Psoas muscle (tissue), 8 donors: ENCODE measurements around the gene TBC1D5. TPM values are rescaled to one million over a fixed set of nuclear protein-coding genes. Genes with fewer than 3 reads are reported as not detected.

Experiments
- ATAC-seq, 4 donors: fragments of 200-7000 bp; cut with Tn5 transposase; one replicate each; pipeline ENCODE4 v1.9.1; 2020; ENCODE audit warnings: moderate library complexity in 3 of 4, mild to moderate bottlenecking in 2 of 4
- DNase-seq, 2 donors: peaks; one replicate each; pipeline ENCODE4 v3.0.0-alpha.2; 2020
- H3K27ac ChIP-seq: fragments of 200-600 bp; one replicate; pipeline ENCODE4 v1.8.0; 2022
- H3K27me3 ChIP-seq, 3 donors: fragments of 200-600 bp in 1 of 3; one replicate each; pipeline versions ENCODE4 v1.6.1 to v1.8.0; 2013 to 2022; ENCODE audit warnings: low read length in 2 of 3, mild to moderate bottlenecking in 2 of 3, moderate library complexity in 1 of 3; ENCODE audit not compliant: insufficient read depth in 3 of 3
- H3K36me3 ChIP-seq, 2 donors: fragments of 200-600 bp in 1 of 2; one replicate each; pipeline versions ENCODE4 v1.6.1 to v1.8.0; 2013 to 2022; ENCODE audit warnings: low read depth in 1 of 2, mild to moderate bottlenecking in 1 of 2, moderate library complexity in 1 of 2; ENCODE audit not compliant: insufficient read depth in 1 of 2
- H3K4me1 ChIP-seq: fragments of 200-600 bp; one replicate; pipeline ENCODE4 v1.8.0; 2022
- H3K4me3 ChIP-seq: fragments of 200-600 bp; one replicate; pipeline ENCODE4 v1.8.0; 2022; ENCODE audit warnings: mild to moderate bottlenecking
- H3K9me3 ChIP-seq: fragments of 200-600 bp; one replicate; pipeline ENCODE4 v1.8.0; 2022
- CTCF ChIP-seq: fragments of 200-600 bp; IDR thresholded peaks from one replicate; pipeline ENCODE4 v1.8.0; 2022; ENCODE audit warnings: antibody characterized with exemption
- WGBS, 3 donors: extraction: QIAGEN DNeasy Blood & Tissue Kit; methylation state at CpG; one replicate each; pipeline versions ENCODE4 v1.1.6 to v1.1.7; 2013; 5-methylcytosine and 5-hydroxymethylcytosine counted together
- intact Hi-C, 2 donors: fragments of 100-400 bp; cut with DNase I; formaldehyde crosslinking; loops; one replicate each; pipeline versions ENCODE4 v1.11.0 to v1.14.2; 2022
- polyA plus RNA-seq, 3 donors: library from polyadenylated mRNA; stranded (reverse); fragments of 200-250 nt; gene quantifications; one replicate each; pipeline ENCODE4 v1.2.3, GENCODE V29; 2013
- total RNA-seq, 4 donors: library from RNA; stranded (reverse); fragmentation: NEBNext Ultra II Directional in 2 of 4; extraction: Animal tissue kit (Norgen Biotek cat#: 25700) in 2 of 4; gene quantifications; one replicate each; pipeline versions ENCODE4 v1.2.1 to v1.2.4, GENCODE V29; 2021 to 2023
- donor health status: healthy with polysubstance abuse.
- donor health status: DM: no; HTN: no; CAD: no; lungs with moderate emphysema.
- donor health status: Bipolar disorder and iron deficiency.
- donor health status: healthy.
- donor health status: DM: yes; HTN: yes; CAD: no.
- donor health status: DM: no; HTN: no; CAD: no.
- donor health status: DM: no; HTN: no; CAD: no.
- donor health status: DM: yes; HTN: yes; CAD: no.

The TBC1D5 gene
- total and polyA plus RNA-seq, 7 donors, result 4.3 to 20.4 (median 13.3) TPM

- DNase-seq, result no peak
- no peaks in the 10 kb centered on the region for H3K9me3 ChIP-seq
- WGBS, 3 donors, result 0 to 32% (median 0%) methylated on average over 1 of the region's 1 CpG
- no peak for TF ChIP-seq CTCF
- H3K4me1 ChIP-seq, result peaks cover 25% of the 10 kb centered on the region
- H3K4me3 ChIP-seq, result no peak overlapping the region
- ATAC-seq, result peak in 2 of 4 donors; percentile 39 to 58
- H3K36me3 ChIP-seq, result peaks cover 0 to 6% of the 10 kb centered on the region in 2 donors
- no peaks in the 10 kb centered on the region for H3K27me3 ChIP-seq
- no peak overlapping the region for H3K27ac ChIP-seq
- intact Hi-C loops, result no loop called here
Measured at GRCh38 chr3:17304969-17305368, 437.5 kb downstream of the TBC1D5 start.

- intact Hi-C loops, result no loop called here
Measured at GRCh38 chr3:17302774-17303173, 439.7 kb downstream of the TBC1D5 start.

GRCh38 chr3:17302170-17302569 is 440.3 kb downstream of the TBC1D5 start:
- H3K27me3 ChIP-seq, result no peaks in the 10 kb centered on the region
- ATAC-seq, result no peak
- no peaks in the 10 kb centered on the region for H3K9me3 ChIP-seq
- no peak for TF ChIP-seq CTCF
- peaks cover 24% of the 10 kb centered on the region for H3K4me1 ChIP-seq
- intact Hi-C loops, result no loop called here
- 81 to 93% (median 84%) methylated on average over 2 of the region's 2 CpGs for WGBS, 3 donors
- no peak overlapping the region for H3K27ac ChIP-seq
- DNase-seq, result no peak
- no peak overlapping the region for H3K4me3 ChIP-seq
- no peaks in the 10 kb centered on the region for H3K36me3 ChIP-seq

More at GRCh38 chr3:17302774-17303173, 439.7 kb downstream of the TBC1D5 start:
- no peaks in the 10 kb centered on the region for H3K27me3 ChIP-seq
- no peak for DNase-seq
- no peak overlapping the region for H3K27ac ChIP-seq
- no peak for TF ChIP-seq CTCF
- peaks cover 0 to 4% of the 10 kb centered on the region in 2 donors for H3K36me3 ChIP-seq
- H3K4me1 ChIP-seq, result peaks cover 25% of the 10 kb centered on the region
- ATAC-seq, result peak in 2 of 4 donors; percentile 17 to 29
- H3K9me3 ChIP-seq, result no peaks in the 10 kb centered on the region
- no peak overlapping the region for H3K4me3 ChIP-seq

GRCh38 chr3:17301271-17301670 is 441.2 kb downstream of the TBC1D5 start:
- intact Hi-C loops, result no loop called here
- H3K27ac ChIP-seq, result no peak overlapping the region
- H3K9me3 ChIP-seq, result no peaks in the 10 kb centered on the region
- H3K36me3 ChIP-seq, result no peaks in the 10 kb centered on the region
- no peak overlapping the region for H3K4me3 ChIP-seq
- no peak for DNase-seq
- no peaks in the 10 kb centered on the region for H3K27me3 ChIP-seq
- TF ChIP-seq CTCF, result no peak
- ATAC-seq, result peak in 1 of 4 donors; percentile 63
- WGBS, 3 donors, result 51 to 56% (median 53%) methylated on average over 2 of the region's 2 CpGs
- H3K4me1 ChIP-seq, result peaks cover 22% of the 10 kb centered on the region

GRCh38 chr3:17300441-17300840 is 442.0 kb downstream of the TBC1D5 start:
- Histone ChIP-seq H3K4me3 (no peak overlapping the region), H3K36me3 (no peaks in the 10 kb centered on the region), H3K27me3 (no peaks in the 10 kb centered on the region), H3K4me1 (peaks cover 15% of the 10 kb centered on the region), H3K27ac (no peak overlapping the region), H3K9me3 (no peaks in the 10 kb centered on the region)
- TF ChIP-seq CTCF, result no peak
- intact Hi-C loops, result no loop called here
- ATAC-seq (no peak), DNase-seq (no peak)
- WGBS, 3 donors, result 87 to 91% (median 88%) methylated on average over 4 of the region's 4 CpGs
